Common myeloid progenitor, CD34-positive (primary cell): ENCODE data around the gene FRMPD1.

Source experiments
- CTCF ChIA-PET: fragments of 350-600 bp; sonication (Branson Sonifier 250); formaldehyde crosslinking; loops from one replicate; lab custom pipeline; 2021; ENCODE audit warnings: antibody characterized with exemption; lab: Charles Lee
- POLR2A ChIA-PET: fragments of 350-600 bp; sonication (Branson Sonifier 250); formaldehyde crosslinking; loops from one replicate; lab custom pipeline; 2021; ENCODE audit warnings: antibody characterized with exemption; lab: Charles Lee
- DNase-seq, 3 donors: peaks; one replicate each; pipeline versions ENCODE4 v3.0.0 to v3.0.0-alpha.2; 2013
- H3K27ac ChIP-seq, 2 experiments: 1 replicate in 1 of 2; 2 replicates in 1 of 2; pipeline ENCODE4 v1.7.0; 2013; ENCODE audit warnings: inconsistent platforms in 2 of 2, low read length in 2 of 2, mild to moderate bottlenecking in 2 of 2, low read depth in 1 of 2, moderate library complexity in 1 of 2; ENCODE audit not compliant: severe bottlenecking in 2 of 2, insufficient read depth in 1 of 2, poor library complexity in 1 of 2
- H3K27me3 ChIP-seq, 5 experiments: replicated peaks in 2 of 5; 1 replicate in 3 of 5; 2 replicates in 2 of 5; pipeline versions ENCODE4 v1.6.1 to v1.7.0; 2013; ENCODE audit warnings: low read length in 4 of 5, mild to moderate bottlenecking in 2 of 5, moderate library complexity in 2 of 5, inconsistent platforms in 1 of 5; ENCODE audit not compliant: insufficient read depth in 5 of 5, control insufficient read depth in 4 of 5
- H3K36me3 ChIP-seq, 4 experiments: 1 replicate in 2 of 4; 2 replicates in 2 of 4; pipeline versions ENCODE4 v1.6.1 to v1.7.0; 2013; ENCODE audit warnings: low read length in 3 of 4, control low read depth in 1 of 4, mild to moderate bottlenecking in 1 of 4; ENCODE audit not compliant: control insufficient read depth in 4 of 4, insufficient read depth in 4 of 4
- H3K4me1 ChIP-seq, 4 experiments: 1 replicate in 3 of 4; 2 replicates in 1 of 4; pipeline versions ENCODE4 v1.6.1 to v1.7.1; 2013; ENCODE audit warnings: low read length in 3 of 4, mild to moderate bottlenecking in 3 of 4, control low read depth in 1 of 4, inconsistent platforms in 1 of 4, moderate library complexity in 1 of 4; ENCODE audit not compliant: control insufficient read depth in 4 of 4, insufficient read depth in 4 of 4; ENCODE audit errors: control extremely low read depth in 1 of 4
- H3K4me3 ChIP-seq, 7 experiments: 1 replicate in 4 of 7; 2 replicates in 3 of 7; pipeline versions ENCODE4 v1.5.1 to v1.7.0; 2013; ENCODE audit warnings: mild to moderate bottlenecking in 7 of 7, low read length in 6 of 7, moderate library complexity in 6 of 7, inconsistent platforms in 2 of 7, low read depth in 2 of 7, control low read depth in 1 of 7; ENCODE audit not compliant: insufficient read depth in 4 of 7, control insufficient read depth in 1 of 7; ENCODE audit errors: extremely low read depth in 1 of 7
- H3K9me3 ChIP-seq, 5 experiments: 1 replicate in 4 of 5; 2 replicates in 1 of 5; pipeline versions ENCODE4 v1.6.1 to v1.7.1; 2013; ENCODE audit warnings: low read length in 4 of 5, mild to moderate bottlenecking in 2 of 5, inconsistent platforms in 1 of 5, low read depth in 1 of 5, moderate library complexity in 1 of 5; ENCODE audit not compliant: control insufficient read depth in 4 of 5, insufficient read depth in 2 of 5; ENCODE audit errors: control extremely low read depth in 1 of 5
- WGBS: methylation state at CpG from one replicate; pipeline ENCODE4 v1.1.5; 2013; ENCODE audit not compliant: insufficient coverage; 5-methylcytosine and 5-hydroxymethylcytosine counted together

The FRMPD1 gene

DNA sequence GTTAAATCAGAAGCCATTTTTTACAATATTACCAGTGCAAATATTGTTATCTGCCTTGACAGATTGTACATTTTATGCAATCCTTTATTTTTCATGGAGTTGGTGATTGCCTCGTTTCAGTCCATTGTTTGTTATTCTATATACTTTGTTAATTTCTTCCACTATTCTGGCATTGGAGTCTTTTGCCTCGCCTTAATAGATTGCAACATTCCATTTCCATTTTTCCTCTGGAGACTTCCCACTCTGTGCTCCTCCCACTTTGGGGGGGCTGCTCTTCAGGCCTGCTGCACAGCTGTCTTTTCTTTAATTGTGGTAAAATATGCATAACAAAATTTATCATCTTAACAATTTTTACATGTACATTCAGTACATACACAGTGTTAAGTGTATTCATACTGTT, 145.5 kb downstream of the FRMPD1 start:
- WGBS, result no CpG with 5 or more reads among the region's 2 CpGs
- POLR2A ChIA-PET, result no interaction called here
- Histone ChIP-seq H3K27ac (no peak overlapping the region), H3K4me1 (peaks cover under 1 to 12% (median 6%) of the 10 kb centered on the region in 4 experiments), H3K9me3 (no peaks in the 10 kb centered on the region), H3K36me3 (no peaks in the 10 kb centered on the region), H3K27me3 (no peaks in the 10 kb centered on the region), H3K4me3 (no peak overlapping the region)
- no peak for DNase-seq
- CTCF ChIA-PET, result interaction anchor here (1.5 to 1.6 kb wide), 2 partner anchors 12 to 17 kb away, joined by 3 to 5 read pairs; partner anchors contain the start of gene EXOSC3
